Spinal cord (tissue), 10 donors: ENCODE measurements around the gene NRCAM. TPM values are rescaled to one million over a fixed set of nuclear protein-coding genes. Genes with fewer than 3 reads are reported as not detected.

ENCODE experiments used
- DNase-seq, 6 donors: peaks; one replicate each; pipeline versions ENCODE4 v3.0.0 to v3.0.0-alpha.2; 2013 to 2015; ENCODE audit warnings: low spot score in 6 of 6, low read depth in 4 of 6
- H3K27ac ChIP-seq: one replicate; pipeline ENCODE4 v1.5.1; 2013; ENCODE audit warnings: low read depth, low read length, control low read depth
- H3K27me3 ChIP-seq: one replicate; pipeline ENCODE4 v1.6.1; 2013; ENCODE audit warnings: low read length; ENCODE audit not compliant: control insufficient read depth, insufficient read depth
- H3K36me3 ChIP-seq: one replicate; pipeline ENCODE4 v1.6.1; 2013; ENCODE audit warnings: low read length; ENCODE audit not compliant: control insufficient read depth, insufficient read depth
- H3K4me1 ChIP-seq: one replicate; pipeline ENCODE4 v1.6.1; 2013; ENCODE audit warnings: low read length; ENCODE audit not compliant: control insufficient read depth, insufficient read depth
- H3K4me3 ChIP-seq: one replicate; pipeline ENCODE4 v1.5.1; 2013; ENCODE audit warnings: low read depth, low read length, control low read depth
- H3K9me3 ChIP-seq: one replicate; pipeline ENCODE4 v1.6.1; 2013; ENCODE audit warnings: low read length; ENCODE audit not compliant: control insufficient read depth, insufficient read depth
- WGBS: methylation state at CpG from one replicate; pipeline ENCODE4 v1.1.5; 2013; ENCODE audit warnings: missing lambda C conversion rate; ENCODE audit not compliant: insufficient coverage; 5-methylcytosine and 5-hydroxymethylcytosine counted together
- polyA plus RNA-seq, 2 donors: library from polyadenylated mRNA; unstranded; fragments of 120-200 nt; gene quantifications; one replicate each; pipeline ENCODE4 v1.2.1, GENCODE V29; 2013; ENCODE audit not compliant: insufficient read length in 2 of 2
- total RNA-seq, 2 donors: library from RNA; depleted of rRNA in 1 of 2; stranded (reverse); fragments of 120-200 nt in 1 of 2; fragments of >200 nt in 1 of 2; gene quantifications; one replicate each; pipeline versions ENCODE4 v1.2.3 to v1.2.4, GENCODE V29; 2013 to 2014
- donor health status: healthy.

The NRCAM gene
- total and polyA plus RNA-seq, 4 donors = 50.4 to 198 (median 140) TPM

DNA sequence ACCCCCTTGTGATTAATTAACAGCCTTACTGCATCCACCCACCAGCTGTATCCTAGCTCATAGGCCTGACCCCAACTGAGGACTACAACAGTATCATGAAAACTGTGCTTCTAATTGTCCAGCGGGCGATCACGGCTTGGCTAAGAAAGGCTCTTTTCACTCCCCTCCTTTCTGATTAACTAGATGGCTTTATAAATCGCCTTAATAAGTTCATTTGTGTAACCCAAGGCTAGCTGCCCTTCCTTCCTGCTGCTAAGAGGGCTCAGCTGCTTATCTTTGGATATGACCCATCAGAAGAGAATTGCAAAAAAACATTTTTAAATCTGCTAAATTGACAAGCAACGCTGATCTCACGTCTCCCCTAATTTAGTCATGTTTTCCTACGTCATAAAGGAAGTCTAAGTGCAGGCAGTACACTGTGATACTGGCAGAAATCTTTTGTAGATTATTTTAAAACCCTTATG, 163.1 kb downstream of the NRCAM start:
- DNase-seq = peak in 2 of 6 donors; percentile 44 to 64
- WGBS = 20% methylated on average over 4 of the region's 7 CpGs
- Histone ChIP-seq H3K4me1 (peaks cover 2% of the 10 kb centered on the region), H3K27me3 (no peaks in the 10 kb centered on the region), H3K4me3 (no peak overlapping the region), H3K9me3 (no peaks in the 10 kb centered on the region), H3K27ac (no peak overlapping the region), H3K36me3 (no peaks in the 10 kb centered on the region)

GRCh38 chr7:108292541-108292940, 163.7 kb downstream of the NRCAM start:
- no peak overlapping the region for H3K27ac ChIP-seq
- no peaks in the 10 kb centered on the region for H3K9me3 ChIP-seq
- DNase-seq = no peak
- no peak overlapping the region for H3K4me3 ChIP-seq
- H3K4me1 ChIP-seq = peaks cover 2% of the 10 kb centered on the region
- H3K27me3 ChIP-seq = no peaks in the 10 kb centered on the region
- H3K36me3 ChIP-seq = no peaks in the 10 kb centered on the region
- WGBS = 0% methylated on average over 1 of the region's 3 CpGs

DNA sequence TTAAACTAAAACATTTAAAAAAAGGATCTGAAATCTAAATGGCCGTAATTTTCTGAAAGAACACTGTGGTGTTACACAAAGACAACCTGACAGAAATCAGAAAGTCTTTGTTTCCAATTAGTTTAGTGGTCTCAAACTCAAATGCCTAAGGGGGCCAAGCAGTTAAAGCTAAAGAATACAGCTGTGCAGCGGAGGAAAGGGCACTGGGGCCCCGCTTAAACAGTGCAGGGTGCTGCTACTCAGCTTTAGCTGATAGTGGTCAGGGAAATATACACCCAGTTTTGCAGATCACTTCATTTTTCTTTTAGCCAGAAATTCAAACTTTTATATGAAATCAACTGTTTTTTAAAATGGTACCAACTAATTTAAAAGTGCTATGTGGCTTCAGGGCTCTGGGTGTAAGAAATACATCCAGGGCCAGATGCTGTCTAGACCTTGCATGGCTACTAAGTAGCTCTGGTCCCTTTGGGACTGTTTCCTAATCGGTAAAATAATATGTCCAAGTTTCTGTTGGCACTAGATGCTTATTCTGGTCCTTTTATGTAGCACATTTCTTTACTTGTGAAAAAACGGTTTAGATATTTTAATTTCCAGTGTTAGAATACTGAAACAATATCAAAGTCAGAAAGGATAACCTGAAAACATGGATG, 164.3 kb downstream of the NRCAM start:
- no peak for DNase-seq
- H3K9me3 ChIP-seq = no peaks in the 10 kb centered on the region
- H3K36me3 ChIP-seq = no peaks in the 10 kb centered on the region
- WGBS = no CpG with 5 or more reads among the region's 5 CpGs
- peaks cover 2% of the 10 kb centered on the region for H3K4me1 ChIP-seq
- H3K27me3 ChIP-seq = no peaks in the 10 kb centered on the region
- H3K4me3 ChIP-seq = no peak overlapping the region
- H3K27ac ChIP-seq = no peak overlapping the region

- DNase-seq = no peak
- no peaks in the 10 kb centered on the region for H3K36me3 ChIP-seq
- H3K27ac ChIP-seq = no peak overlapping the region
- no peak overlapping the region for H3K4me3 ChIP-seq
- no peaks in the 10 kb centered on the region for H3K9me3 ChIP-seq
- H3K4me1 ChIP-seq = peaks cover 2% of the 10 kb centered on the region
- H3K27me3 ChIP-seq = no peaks in the 10 kb centered on the region
- no CpG with 5 or more reads among the region's 1 CpG for WGBS
These were observed 165.1 kb downstream of the NRCAM start for GRCh38 chr7:108291152-108291508.

GRCh38 chr7:108290459-108291151, 165.6 kb downstream of the NRCAM start:
- peak in 1 of 6 donors; percentile 75 for DNase-seq
- WGBS = 0% methylated on average over 1 of the region's 7 CpGs
- no peaks in the 10 kb centered on the region for H3K36me3 ChIP-seq
- peaks cover 2% of the 10 kb centered on the region for H3K4me1 ChIP-seq
- H3K4me3 ChIP-seq = no peak overlapping the region
- peak overlapping the region; percentile 57 for H3K27ac ChIP-seq
- H3K27me3 ChIP-seq = no peaks in the 10 kb centered on the region
- no peaks in the 10 kb centered on the region for H3K9me3 ChIP-seq

- H3K36me3 ChIP-seq = no peaks in the 10 kb centered on the region
- H3K4me3 ChIP-seq = no peak overlapping the region
- H3K9me3 ChIP-seq = no peaks in the 10 kb centered on the region
- H3K27me3 ChIP-seq = no peaks in the 10 kb centered on the region
- DNase-seq = no peak
- H3K4me1 ChIP-seq = peaks cover 2% of the 10 kb centered on the region
- peak overlapping the region; percentile 57 for H3K27ac ChIP-seq
- WGBS = no CpG with 5 or more reads among the region's 1 CpG
These were observed 166.4 kb downstream of the NRCAM start for GRCh38 chr7:108289852-108290251.

DNA sequence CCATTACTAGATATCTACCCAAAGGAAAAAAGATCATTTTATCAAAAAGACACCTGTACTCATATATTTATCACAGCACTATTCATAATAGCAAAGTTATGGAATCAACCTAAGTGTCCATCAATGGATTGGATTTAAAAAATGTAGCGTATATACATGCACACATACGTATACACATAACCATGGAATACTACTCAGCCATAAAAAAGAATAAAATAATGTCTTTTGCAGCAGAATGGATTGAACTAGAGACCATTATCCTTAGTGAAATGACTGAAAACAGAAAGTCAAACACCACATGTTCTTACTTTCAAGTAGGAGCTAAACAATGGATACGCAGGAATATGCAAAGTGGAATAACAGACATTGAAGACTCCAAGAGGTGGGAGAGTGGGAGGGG, 168.4 kb downstream of the NRCAM start:
- Histone ChIP-seq H3K27me3 (no peaks in the 10 kb centered on the region), H3K36me3 (no peaks in the 10 kb centered on the region), H3K9me3 (no peaks in the 10 kb centered on the region), H3K27ac (no peak overlapping the region), H3K4me3 (no peak overlapping the region), H3K4me1 (peaks cover 2% of the 10 kb centered on the region)
- no peak for DNase-seq
- no CpG with 5 or more reads among the region's 3 CpGs for WGBS

GRCh38 chr7:108286290-108286904, 169.8 kb downstream of the NRCAM start:
- no peak for DNase-seq
- H3K36me3 ChIP-seq = no peaks in the 10 kb centered on the region
- no peaks in the 10 kb centered on the region for H3K4me1 ChIP-seq
- H3K4me3 ChIP-seq = no peak overlapping the region
- no peaks in the 10 kb centered on the region for H3K9me3 ChIP-seq
- no peaks in the 10 kb centered on the region for H3K27me3 ChIP-seq
- WGBS = 100% methylated on average over 1 of the region's 9 CpGs
- no peak overlapping the region for H3K27ac ChIP-seq

- no peak for DNase-seq
- no peaks in the 10 kb centered on the region for H3K9me3 ChIP-seq
- H3K36me3 ChIP-seq = no peaks in the 10 kb centered on the region
- no peaks in the 10 kb centered on the region for H3K27me3 ChIP-seq
- no peaks in the 10 kb centered on the region for H3K4me1 ChIP-seq
- H3K4me3 ChIP-seq = no peak overlapping the region
- no CpG with 5 or more reads among the region's 2 CpGs for WGBS
- no peak overlapping the region for H3K27ac ChIP-seq
These were observed 170.5 kb downstream of the NRCAM start for GRCh38 chr7:108285778-108286177.

DNA sequence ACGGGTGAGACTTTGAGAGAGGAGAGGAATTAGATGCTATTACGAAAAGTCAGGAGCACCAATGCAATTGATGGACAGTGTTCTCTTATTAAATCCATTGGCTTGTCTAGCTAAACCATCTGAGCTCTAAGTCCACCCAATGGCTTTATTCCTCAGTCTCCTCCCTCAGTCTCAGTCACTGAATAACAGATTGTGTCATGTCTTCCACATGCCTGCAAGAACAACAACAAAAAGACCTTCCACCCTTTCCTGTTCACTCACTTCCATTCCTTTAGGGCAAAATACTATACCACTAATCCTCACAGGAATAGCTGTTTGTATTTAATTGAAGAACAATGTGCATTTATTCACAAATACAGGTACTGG, 171.2 kb downstream of the NRCAM start:
- Histone ChIP-seq H3K27ac (no peak overlapping the region), H3K36me3 (no peaks in the 10 kb centered on the region), H3K4me3 (no peak overlapping the region), H3K4me1 (no peaks in the 10 kb centered on the region), H3K9me3 (no peaks in the 10 kb centered on the region), H3K27me3 (no peaks in the 10 kb centered on the region)
- WGBS = 100% methylated on average over 2 of the region's 2 CpGs
- DNase-seq = no peak
